ENCODE results near the gene ENKD1.
A peak's percentile ranks its signal among the peaks of the same experiment; 100 is the strongest.

ENKD1 gene

GRCh38 chr16:67663877-67664222, 2.7 kb downstream of the ENKD1 start:
- no peak for DNase-seq (ENCODE audit: low read depth)

DNA sequence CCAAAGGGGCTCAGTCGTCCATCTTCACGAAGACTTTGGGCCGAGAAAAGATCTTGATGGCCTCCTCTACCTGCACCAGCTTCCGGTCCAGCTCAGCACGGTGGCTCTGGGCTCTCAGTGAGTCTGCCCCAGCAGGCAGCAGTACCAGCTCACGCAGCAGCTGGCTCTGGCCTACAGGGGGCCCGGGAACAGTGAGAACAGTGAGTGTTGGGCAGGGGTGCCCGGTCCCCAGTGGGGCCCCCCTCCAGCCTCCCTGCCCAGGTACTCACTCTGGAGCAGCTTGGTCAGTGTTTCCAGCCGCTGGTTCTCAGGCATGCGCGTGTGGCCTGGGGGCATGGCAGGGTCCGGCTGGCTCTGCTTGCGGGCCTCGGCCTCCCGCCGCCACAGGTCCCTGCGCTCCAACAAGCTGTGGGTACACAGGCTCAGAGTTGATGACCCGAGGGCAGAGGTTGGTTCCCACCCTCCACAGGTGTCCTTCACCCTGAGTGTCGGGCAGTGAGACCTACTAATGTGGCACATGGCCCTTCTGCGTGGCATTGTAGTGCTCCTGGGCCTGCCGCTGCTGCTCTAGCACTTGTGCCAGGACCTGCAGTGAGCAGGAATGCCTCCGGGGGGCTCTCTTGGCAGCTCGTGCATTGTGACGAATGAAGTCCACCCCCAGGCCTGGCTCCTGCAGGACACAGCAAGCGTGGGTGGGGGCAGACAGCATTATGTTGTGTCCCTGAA, 3.2 kb downstream of the ENKD1 start:
- no peak for DNase-seq (ENCODE audit: low read depth)

DNA sequence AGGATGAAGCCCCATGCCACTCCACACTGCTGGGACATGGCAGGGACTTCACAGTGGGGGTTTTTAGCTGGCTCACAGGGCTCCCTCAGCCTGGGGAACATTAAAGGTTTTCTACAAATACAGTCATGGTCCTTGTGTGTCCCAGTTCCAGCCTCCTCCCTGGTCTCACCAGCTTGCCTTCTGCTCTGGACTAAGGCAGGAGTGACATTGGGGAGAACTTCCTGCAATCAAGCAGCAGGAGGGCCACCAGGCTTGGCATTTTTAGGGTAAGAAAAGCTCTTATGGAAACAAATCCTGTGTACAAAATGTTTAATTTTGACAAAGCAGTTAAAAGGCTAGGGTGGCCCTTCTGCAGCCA, 3.9 kb downstream of the ENKD1 start:
- no peak for DNase-seq (ENCODE audit: low read depth)

GRCh38 chr16:67661886-67662652, 4.5 kb downstream of the ENKD1 start:
- DNase-seq (ENCODE audit: low read depth): no peak

- DNase-seq (ENCODE audit: low read depth): no peak
Measured at GRCh38 chr16:67661101-67661761, 5.3 kb downstream of the ENKD1 start.

DNA sequence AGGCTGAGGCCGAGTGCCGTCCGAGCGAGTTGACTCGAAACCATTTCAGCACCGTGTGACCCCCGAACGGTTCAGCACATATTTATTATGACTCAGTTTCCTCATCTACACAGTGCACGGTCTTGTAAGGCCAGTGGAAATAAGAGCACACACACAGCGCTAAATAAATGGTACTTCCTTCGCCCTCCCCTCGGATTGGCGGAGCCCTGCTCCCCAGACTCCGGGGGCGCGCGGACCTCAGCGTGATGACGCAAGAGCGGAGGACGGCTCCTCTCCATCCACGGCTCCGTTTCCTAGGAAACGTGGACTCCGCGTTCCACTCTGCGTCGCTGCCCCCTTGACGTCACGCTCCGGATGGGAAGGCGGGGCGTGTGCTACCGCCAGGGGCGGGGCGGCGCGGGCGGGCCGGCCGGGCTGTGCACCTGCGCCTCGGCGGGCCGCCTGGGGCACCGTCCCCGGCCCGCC, 6.0 kb downstream of the ENKD1 start, which contains the start of gene PARD6A:
Gene PARD6A (plus strand): TSS at position 397 of the 465 bp plus-strand sequence. CDS start 79 bp downstream, outside the sequence.
- peak; percentile 85 for DNase-seq (ENCODE audit: low read depth)

- peak; percentile 88 for DNase-seq (ENCODE audit: low read depth)
Measured at GRCh38 chr16:67659675-67660563, 6.6 kb downstream of the ENKD1 start, which contains the start of gene ACD. TSS of gene ACD (minus strand) at chr16:67660260. CDS start at chr16:67660220, 40 bp downstream.

DNA sequence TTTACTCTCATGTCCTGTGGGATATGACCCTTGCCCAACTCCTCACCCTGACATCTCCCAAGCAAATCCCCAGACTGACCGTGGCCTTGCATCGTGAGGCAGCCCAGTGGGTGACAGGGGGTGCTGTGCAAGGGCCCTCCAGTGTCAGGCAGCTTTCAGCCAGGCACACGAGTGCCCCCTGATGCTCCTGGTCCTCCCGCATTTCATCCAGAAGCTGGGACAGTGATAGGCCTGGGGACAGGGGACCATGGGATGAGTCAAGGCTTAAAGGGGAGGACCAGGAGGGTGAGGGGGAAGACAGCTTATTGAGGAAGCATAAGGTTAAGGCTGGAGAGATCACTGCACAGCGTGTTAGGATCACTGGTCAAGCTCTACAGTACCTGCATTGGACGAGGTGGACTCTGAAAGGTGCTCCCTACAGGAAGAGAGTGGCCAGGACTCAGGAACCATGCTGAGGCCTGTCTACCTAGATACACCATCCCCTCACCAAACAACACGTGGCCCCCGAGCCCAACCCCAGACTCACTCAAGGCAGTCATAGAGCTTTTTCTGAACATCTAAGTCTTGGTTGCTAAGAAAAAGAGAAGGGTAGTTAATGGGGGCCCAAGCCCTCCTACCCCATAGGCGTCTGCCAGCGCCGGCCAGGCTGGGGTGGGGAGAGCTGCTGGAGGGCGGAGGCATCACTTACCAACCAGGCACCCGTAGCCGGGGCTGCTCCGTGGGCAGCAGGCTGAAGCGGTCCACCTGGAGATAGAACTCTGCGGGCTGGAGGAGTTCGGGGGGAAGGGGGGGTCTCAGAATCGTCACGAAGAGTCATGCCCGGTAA, 7.5 kb downstream of the ENKD1 start:
- DNase-seq (ENCODE audit: low read depth): no peak

DNA sequence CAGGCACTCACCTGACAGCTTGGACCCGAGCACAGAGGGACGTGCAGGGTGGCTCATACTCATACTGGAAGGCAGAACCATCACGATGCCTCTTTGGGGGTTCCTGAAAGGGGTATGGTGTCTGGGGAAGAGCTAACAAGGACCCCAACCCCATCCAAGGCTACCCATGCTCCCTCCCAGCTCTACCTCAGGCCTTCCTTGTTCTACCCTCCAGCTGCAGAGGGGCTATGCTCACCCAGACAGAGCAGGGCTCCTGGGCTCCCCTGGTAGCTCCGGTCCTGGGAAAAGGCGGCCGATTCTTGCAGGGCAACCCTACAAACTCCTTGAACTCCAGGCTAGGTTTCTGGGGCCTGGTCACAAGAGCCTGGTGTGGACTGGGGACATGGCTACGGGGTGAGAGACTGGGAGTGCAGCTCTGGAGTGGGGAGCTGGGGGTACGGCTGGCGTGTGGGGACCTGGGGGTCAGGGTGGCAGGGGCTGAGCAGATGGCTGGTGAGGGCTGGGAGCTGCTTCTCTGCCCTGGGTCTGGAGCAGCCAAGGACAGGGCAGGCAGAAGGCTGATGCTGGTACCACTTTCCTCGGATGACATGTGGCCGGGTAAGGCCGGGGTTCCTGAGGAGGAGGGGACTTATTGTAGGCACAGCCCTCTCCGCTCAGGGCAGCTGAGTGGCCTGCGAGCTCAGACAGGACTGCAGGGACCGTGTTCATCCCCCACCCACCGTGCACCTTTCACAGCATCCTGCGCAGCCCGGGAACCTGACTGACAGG, 8.6 kb downstream of the ENKD1 start:
- no peak for DNase-seq (ENCODE audit: low read depth)

DNA sequence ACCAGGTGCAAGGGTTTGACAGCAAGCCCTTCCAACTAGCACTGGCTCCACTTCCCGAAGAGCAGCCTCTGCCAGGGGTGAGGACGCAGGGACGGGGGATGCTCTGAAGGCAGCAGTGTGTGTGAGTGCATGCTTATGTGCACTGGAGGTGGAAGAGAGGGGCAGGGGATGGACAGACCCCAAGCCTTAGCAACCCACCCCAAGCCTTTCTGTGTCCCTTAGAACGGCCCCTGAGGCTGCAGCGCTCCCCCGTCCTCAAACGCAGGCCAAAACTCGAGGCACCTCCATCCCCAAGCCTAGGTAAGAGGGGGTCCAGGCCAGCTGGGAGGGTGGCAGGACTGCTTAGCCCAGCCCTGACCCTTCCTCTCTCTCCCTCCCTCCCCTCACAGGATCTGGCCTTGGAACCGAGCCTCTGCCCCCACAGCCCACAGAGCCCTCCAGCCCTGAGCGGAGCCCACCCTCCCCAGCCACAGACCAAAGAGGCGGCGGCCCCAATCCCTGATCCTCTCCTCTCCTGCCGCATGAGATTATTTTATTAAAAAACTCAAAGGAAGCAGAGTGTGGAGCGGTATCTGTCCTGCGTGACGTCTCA, 9.4 kb downstream of the ENKD1 start:
- no peak for DNase-seq (ENCODE audit: low read depth)

- no peak for DNase-seq (ENCODE audit: low read depth)
Measured at GRCh38 chr16:67656344-67657016, 10.1 kb downstream of the ENKD1 start.

GRCh38 chr16:67655363-67655762, 11.2 kb downstream of the ENKD1 start:
- no peak for DNase-seq (ENCODE audit: low read depth)

DNA sequence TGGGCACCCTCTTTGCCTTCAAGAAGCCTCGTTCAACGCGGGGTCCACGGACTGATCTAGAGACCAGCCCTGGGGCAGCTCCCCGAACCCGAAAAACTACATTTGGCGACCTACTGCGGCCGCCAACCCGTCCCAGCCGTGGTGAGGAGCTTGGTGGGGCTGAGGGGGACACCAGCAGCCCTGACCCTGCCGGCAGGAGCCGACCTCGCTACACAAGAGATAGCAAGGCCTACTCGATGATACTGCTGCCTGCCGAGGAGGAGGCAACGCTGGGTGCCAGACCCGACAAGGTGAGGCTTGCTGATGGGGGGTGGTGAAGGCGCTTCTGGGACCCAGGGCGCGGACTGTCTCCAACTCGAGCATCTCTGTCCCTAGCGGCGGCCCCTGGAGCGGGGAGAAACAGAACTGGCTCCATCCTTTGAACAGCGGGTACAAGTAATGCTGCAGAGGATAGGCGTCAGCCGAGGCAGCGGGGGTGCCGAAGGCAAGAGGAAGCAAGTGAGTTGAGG, 12.1 kb downstream of the ENKD1 start:
- DNase-seq (ENCODE audit: low read depth): no peak

- no peak for DNase-seq (ENCODE audit: low read depth)
Measured at GRCh38 chr16:67653789-67654402, 12.7 kb downstream of the ENKD1 start.

DNA sequence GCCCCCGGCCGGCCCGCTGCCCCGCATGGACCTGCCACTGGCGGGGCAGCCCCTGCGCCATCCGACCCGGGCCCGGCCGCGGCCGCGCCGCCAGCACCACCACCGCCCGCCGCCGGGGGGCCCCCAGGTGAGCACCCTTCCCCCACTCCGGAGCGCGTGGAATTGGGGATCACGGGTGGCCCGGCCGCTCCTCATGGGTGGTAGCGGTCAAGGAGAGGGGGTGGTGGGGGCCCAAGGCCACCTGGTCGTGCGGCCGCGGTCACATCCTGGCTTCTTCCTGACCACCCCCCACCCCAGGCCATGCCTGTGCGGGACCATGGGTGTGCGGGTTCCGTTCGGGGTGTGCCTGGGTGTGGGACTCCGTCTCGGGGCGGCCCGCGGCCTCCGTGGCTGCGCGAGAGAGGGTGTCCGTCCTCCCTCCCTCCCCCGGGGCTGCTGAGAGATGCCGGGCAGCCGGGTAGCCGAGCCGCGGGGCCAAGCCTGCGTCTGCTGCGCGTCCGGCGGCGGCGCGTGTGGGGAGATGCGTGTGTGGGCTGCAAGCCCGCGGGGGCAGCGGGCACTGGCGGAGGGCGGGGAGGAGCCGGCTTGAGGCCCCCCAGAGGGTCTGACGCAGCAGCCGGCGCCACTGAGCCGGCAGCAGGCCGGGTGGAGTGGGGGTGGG, 13.3 kb downstream of the ENKD1 start:
- no peak for DNase-seq (ENCODE audit: low read depth)

DNA sequence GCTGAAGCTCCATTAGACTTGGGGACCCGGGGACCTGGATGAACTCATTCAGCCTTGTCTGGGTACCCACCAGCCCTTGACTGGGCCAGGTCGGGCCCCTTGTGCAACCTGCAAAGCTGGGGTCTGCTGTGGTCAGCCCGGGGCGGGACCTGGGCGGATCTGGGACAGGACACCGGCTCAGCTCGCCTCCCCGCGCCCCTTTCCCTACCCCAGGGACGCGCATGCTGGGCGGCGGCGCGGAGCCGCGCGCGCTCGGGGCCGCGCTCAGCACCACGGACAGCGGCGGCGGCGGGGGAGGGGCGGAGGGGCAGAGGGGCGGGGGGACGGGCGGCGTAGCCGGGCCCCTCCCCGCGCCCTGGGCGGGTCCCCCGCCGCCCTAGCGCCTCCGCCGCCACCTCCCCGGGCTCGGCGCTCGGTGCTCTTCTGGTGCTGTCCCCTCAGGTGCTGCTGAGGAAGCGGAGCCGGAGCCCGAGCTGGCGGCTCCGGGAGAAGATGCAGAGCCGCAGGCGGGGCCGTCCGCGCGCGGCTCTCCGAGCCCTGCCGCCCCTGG, 13.9 kb downstream of the ENKD1 start:
- DNase-seq (ENCODE audit: low read depth): no peak

DNA sequence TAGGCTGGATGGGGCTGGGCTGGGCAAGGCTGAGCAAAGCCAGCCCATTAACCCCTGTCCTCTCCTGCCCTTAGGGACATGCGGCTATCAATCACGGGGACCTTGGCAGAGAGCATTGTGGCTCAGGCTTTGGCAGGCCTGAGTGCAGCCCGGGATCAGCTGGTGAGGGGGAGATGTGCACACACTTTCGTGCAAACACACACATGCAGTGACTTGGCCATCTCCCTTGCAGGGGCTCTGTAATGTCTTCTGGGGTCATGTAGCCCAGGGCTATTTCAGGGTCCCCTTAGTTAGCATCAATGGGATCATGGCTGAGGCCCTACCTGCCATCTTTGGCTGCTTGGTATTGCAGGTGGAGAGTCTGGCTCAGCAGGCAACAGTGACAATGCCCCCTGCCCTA, 14.7 kb downstream of the ENKD1 start:
- no peak for DNase-seq (ENCODE audit: low read depth)

- no peak for DNase-seq (ENCODE audit: low read depth)
Measured at GRCh38 chr16:67651039-67651438, 15.5 kb downstream of the ENKD1 start.
